ENCODE data around the gene CRNKL1.
"Not testable (repeated sequence)": the region's sequence is repeated elsewhere in the genome, so short reads cannot be mapped to it uniquely, and the experiment has no call there.

CRNKL1 gene

DNA sequence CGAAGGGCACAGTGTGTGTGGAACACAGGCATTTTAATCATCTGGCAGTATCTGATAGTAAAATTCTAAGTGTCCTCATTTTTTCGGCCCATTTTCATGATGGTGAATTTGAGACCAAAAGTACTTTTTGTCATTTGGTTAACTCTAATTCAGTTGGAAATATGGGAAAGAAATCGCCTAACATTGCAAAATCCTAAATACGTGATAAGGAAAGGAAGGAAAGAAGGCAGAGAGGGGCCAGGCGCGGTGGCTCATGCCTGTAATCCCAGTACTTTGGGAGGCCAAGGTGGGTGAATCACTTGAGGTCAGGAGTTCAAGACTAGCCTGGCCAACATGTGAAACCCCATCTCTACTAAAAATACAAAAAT, 48.3 kb downstream of the CRNKL1 start:
- DNase-seq, result not testable (repeated sequence)

- peak; percentile 17 to 18 for DNase-seq
Measured at GRCh38 chr20:20003031-20003954, 49.0 kb downstream of the CRNKL1 start.

- no peak for DNase-seq
Measured at GRCh38 chr20:20002101-20002998, 49.9 kb downstream of the CRNKL1 start.

DNA sequence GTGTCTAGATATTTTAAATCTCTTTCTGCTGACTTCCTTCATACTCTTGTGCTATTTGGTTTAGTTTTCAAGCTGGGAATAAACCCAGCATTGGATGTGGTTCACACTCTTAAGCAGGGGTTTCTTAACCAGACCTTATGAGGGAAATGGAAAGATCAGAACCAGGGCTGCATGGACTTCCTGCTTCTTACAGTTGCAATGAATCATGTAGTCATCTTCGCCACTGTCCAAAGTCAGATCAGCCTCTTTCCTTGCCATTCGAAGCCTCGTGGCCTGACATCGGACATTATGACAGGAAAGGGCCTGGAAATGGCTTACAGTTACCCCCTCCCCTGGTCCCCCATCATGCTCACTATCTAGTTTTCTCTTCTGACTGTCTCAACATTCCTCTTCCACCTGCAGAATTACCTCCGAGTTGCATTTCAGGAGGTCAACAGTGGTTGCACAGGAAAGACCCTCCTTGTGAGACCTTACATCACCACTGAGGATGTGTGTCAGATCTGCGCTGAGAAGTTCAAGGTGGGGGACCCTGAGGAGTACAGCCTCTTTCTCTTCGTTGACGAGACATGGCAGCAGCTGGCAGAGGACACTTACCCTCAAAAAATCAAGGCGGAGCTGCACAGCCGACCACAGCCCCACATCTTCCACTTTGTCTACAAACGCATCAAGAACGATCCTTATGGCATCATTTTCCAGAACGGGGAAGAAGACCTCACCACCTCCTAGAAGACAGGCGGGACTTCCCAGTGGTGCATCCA, 51.9 kb downstream of the CRNKL1 start:
- no peak for DNase-seq

DNA sequence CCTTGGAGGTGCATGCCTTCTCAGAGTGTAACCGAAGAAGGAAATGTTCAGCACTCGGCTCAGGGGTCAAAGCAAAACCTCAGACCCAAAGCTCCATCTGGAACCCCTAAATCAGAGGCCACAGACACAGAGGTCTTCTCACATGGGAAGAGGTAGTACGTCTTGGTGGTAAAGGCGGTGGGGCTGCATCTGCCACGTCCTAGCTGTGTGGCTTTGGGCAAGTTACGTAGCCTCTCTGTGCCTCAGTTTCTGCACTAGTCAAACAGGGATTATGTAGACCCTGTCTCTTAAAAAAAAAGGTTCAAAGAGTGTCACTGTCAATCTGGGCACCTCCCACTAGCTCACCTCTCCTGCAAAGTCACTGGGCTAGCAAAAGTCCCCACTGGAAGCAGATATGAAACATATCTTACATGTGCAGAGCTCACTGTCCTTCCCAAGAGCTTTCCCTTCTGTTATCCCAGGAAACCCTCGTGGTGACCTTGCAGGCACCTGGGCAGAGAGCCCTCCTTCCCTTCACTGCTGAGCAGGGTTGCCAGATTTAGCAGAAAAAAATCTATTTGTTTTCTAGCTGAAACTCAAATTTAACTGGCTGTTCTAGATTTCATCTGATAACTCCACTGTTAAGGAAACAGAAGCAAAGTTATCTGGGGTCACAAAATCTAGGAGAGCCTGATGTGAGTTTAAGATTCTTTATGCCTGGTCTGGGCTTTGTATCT, 53.1 kb downstream of the CRNKL1 start:
- DNase-seq, result no peak

- DNase-seq, result no peak
Measured at GRCh38 chr20:19996917-19997316, 55.3 kb downstream of the CRNKL1 start.

GRCh38 chr20:19996222-19996621, 56.0 kb downstream of the CRNKL1 start:
- DNase-seq, result no peak

DNA sequence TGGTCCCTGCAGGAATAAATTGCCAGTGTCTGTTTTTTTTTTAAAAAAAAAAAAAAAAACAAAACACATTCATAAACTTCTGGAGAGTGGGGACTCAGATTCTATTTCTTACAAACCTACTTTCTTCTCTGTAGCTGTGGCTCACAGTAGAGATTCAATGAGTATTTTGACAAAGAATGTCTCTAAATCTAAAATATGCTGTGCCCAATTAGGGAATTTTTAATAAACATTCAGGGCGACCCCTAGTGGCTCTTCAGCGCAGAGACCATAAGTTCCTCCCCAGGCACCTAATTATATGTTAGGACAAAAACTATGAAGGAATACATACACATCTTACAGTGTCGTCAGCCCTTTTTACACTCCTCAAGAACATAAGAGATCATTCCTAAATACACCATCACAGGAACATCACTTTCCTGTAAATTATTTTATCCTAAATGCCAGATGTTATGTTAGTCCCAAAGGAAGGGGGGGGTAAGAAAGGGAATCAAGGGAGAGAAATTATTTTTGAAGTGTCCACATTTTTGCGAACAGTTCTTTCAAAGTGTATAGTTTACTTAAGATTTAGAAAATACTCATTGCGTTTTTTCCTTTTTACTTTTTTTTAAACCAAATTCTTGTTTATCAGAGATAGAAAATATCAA, 56.9 kb downstream of the CRNKL1 start:
- peak; percentile 44 to 58 for DNase-seq

- DNase-seq, result no peak
Measured at GRCh38 chr20:19993958-19994669, 58.2 kb downstream of the CRNKL1 start.

DNA sequence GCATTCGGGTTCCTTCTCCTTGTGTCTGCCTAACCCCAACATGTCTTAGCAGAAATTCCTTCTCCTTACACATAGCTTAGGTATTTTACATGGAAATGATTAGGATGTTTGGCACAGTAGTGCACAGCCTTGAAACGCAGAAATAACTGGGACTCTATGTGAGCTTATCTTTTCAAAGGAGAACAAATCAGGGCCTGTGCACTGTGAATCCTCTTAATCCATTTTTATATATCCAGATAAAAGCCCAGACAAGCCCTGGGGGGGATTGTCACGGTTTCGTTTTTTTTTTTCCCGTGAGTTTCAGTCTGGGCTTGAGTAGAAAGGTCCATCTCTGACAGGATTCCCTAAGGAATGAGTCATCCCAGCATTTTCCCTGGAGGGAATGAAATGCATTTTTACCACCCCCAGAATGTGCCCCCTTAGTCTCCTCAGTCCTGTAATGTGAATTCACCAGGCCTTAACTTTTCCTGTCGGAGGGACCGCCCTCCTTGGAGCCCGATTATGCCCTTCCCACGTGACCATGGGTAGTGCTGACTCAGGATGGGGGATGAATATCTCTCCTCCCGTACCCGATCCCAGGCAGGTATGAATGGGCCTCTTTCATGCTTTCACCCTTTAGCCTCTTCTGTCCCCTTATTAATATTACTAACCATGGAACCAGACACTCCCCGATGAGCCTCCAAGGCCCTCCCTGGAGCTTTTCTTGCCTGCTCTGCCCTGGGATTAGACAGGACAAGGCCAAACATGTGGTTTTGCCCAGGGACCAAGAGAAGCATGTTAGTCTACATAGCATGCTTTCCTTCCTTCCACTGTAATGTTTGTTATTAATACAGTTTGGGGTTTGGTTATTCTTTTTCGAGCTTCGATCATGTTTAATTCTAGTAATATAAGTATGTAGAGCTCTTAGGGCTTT, 59.0 kb downstream of the CRNKL1 start:
- DNase-seq, result no peak

GRCh38 chr20:19991854-19992253, 60.4 kb downstream of the CRNKL1 start:
- DNase-seq, result no peak

DNA sequence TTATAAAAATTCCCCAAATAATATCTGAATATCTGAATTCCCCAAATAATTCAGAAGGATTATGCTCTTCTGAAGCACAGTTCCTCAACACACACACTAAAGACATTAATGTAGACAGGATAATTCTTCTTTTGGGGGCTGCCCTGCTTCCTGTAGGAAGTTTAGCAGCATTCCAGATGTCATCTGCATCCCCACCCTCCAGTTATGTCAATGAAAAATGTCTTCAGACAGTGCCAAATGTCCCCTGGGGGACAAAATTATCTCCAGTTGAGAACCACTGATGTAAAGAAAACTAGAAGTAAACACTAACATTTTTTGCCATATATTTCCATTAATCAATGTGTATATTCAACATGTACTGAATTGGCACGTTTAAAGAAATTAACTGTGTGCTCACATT, 61.0 kb downstream of the CRNKL1 start:
- no peak for DNase-seq

DNA sequence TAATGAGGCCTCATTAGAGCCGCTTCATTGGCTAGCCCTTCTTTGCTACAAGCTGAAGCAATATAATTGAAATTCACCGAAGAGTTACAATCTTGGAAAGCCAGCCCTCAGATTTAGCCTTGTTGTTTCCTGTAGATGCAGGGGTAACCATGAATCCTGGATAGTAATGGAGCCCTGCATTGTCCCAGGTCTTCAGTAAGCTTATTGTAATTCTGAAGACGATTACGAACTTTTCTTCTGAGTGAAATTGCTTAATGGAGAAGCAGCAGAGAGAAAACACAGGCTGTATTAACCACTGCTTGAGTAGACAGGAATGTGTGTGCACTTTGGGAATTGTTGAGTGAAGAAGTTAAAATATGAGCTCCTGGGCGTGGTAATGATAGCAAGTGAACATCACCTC, 61.4 kb downstream of the CRNKL1 start:
- no peak for DNase-seq

- DNase-seq, result no peak
Measured at GRCh38 chr20:19987046-19987445, 65.2 kb downstream of the CRNKL1 start.

- peak in 1 of 2 donors; percentile 25 for DNase-seq
Measured at GRCh38 chr20:19986419-19986818, 65.8 kb downstream of the CRNKL1 start.

Data from CD4-positive, alpha-beta T cell treated with Interferon alpha-2 for 1 hour (primary cell).